Keratinocyte (primary cell): ENCODE data around the gene SIN3B.

Experiments used
- EZH2 ChIP-seq: IDR thresholded peaks from one replicate; pipeline ENCODE4 v1.6.1; 2012; ENCODE audit warnings: inconsistent platforms, mild to moderate bottlenecking, low read length, moderate library complexity
- TF ChIP-seq, protein P1 (sequence below), 3 experiments: IDR thresholded peaks in 1 of 3; conservative IDR thresholded peaks in 1 of 3; optimal IDR thresholded peaks in 1 of 3; 2 replicates in 2 of 3; 3 replicates in 1 of 3; pipeline versions ENCODE3 to v1.5.1; 2011; ENCODE audit warnings: low read length in 3 of 3, mild to moderate bottlenecking in 3 of 3, moderate library complexity in 2 of 3, control low read depth in 1 of 3, inconsistent platforms in 1 of 3; ENCODE audit not compliant: insufficient read depth in 2 of 3; ENCODE audit errors: extremely low read depth in 1 of 3

- no peak for TF ChIP-seq EZH2
- TF ChIP-seq, protein P1, sequence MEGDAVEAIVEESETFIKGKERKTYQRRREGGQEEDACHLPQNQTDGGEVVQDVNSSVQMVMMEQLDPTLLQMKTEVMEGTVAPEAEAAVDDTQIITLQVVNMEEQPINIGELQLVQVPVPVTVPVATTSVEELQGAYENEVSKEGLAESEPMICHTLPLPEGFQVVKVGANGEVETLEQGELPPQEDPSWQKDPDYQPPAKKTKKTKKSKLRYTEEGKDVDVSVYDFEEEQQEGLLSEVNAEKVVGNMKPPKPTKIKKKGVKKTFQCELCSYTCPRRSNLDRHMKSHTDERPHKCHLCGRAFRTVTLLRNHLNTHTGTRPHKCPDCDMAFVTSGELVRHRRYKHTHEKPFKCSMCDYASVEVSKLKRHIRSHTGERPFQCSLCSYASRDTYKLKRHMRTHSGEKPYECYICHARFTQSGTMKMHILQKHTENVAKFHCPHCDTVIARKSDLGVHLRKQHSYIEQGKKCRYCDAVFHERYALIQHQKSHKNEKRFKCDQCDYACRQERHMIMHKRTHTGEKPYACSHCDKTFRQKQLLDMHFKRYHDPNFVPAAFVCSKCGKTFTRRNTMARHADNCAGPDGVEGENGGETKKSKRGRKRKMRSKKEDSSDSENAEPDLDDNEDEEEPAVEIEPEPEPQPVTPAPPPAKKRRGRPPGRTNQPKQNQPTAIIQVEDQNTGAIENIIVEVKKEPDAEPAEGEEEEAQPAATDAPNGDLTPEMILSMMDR (optimal IDR thresholded peaks at IDR 0.05 in 1 of 3, IDR thresholded peaks at IDR 0.05 in 1 of 3, conservative IDR thresholded peaks at IDR 0.05 in 1 of 3; ENCODE audit: extremely low read depth in 1 of 3, insufficient read depth in 2 of 3, low read length in 3 of 3): no peak
Observed at GRCh38 chr19:16834747-16835146, 5.5 kb downstream of the SIN3B start.
